ENCODE results near the gene CAMP.

- TF ChIP-seq EZH2phosphoT487 (IDR thresholded peaks at IDR 0.05; ENCODE audit: borderline replicate concordance, low read depth): no peak
- no peak for TF ChIP-seq SIN3A (IDR thresholded peaks at IDR 0.05; ENCODE audit: borderline replicate concordance, low read depth, low read length)
- no peak for TF ChIP-seq RFX5 (IDR thresholded peaks at IDR 0.05; ENCODE audit: low read length)
- TF ChIP-seq CTCF (IDR thresholded peaks at IDR 0.05): no peak
- no peak for TF ChIP-seq FOSL2 (IDR thresholded peaks at IDR 0.05; ENCODE audit: borderline replicate concordance, low read depth)
- no peak for TF ChIP-seq NFIC (IDR thresholded peaks at IDR 0.05; ENCODE audit: borderline replicate concordance)
These were observed 21.8 kb downstream of the CAMP start for GRCh38 chr3:48245136-48245535.

All from SK-N-SH (cell line).